Left renal pelvis (tissue), 4 donors: ENCODE measurements around the gene CENPP. TPM values are rescaled to one million over a fixed set of nuclear protein-coding genes. Genes with fewer than 3 reads are reported as not detected.
A peak's percentile ranks its signal among the peaks of the same experiment; 100 is the strongest.

Experiments
- DNase-seq, 4 donors: peaks; one replicate each; pipeline ENCODE4 v3.0.0-alpha.2; 2013; ENCODE audit warnings: low read depth in 4 of 4, low spot score in 3 of 4
- polyA plus RNA-seq, 4 donors: library from polyadenylated mRNA; unstranded; fragments of 120-200 nt; gene quantifications; one replicate each; pipeline ENCODE4 v1.2.1, GENCODE V29; 2013; ENCODE audit not compliant: insufficient read length in 4 of 4

The CENPP gene
- polyA plus RNA-seq, 4 donors: 6.5 to 8.9 (median 7.4) TPM

DNA sequence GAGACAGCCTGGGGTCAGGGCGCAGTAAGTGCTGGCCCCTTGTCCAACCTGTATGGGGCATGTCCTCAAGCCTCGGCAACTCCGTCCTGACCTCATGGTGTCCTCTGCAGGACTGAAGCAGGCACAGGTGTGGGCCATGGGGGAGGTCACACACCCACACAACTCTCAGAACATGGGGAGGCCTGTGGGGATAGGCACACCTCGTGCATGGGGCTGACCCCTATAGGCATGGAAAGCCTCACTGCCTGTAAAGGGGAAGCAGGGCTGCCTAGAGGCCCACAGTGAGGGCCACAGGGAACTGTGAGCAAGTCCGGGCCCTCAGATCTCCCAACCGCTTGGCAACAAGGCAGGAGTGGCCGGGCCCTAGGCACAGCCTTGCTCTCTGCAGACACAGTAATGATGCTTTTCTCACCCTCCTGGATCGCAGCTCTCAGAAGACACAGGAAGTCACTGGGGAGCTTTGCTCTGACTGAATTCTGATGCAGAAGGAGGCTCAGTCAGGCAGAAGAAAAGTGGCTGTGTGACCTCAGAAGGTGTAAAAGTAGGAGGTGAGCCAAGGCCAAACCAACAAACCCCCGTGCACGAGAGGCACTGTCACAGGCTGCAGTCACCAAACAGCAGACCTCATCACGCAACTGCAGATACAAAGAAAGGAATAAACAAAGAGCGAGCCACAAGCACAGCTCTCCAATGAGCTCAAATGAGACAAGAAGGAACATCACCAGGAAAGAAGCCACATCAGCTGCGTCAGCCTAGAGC, 338.8 kb downstream of the CENPP start:
- no peak for DNase-seq

DNA sequence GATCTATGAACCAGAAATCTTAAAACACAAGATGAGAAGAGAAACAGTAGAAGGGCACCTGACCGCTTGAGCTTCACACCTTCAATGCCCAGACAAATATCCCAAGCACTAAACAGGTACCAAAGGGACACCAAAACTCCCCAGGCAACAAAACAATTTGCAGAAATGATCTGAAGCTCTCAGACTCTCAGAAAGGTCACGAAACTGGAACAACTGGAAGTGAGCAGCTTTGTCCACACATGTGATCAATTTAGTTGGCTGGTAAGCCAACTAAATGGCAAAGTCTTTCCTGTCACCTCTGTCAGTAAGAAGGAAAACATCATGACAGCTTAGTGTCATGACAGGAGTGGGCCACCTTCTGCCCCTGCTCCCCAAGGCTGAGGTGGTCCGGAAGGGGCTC, 340.1 kb downstream of the CENPP start:
- no peak for DNase-seq

DNA sequence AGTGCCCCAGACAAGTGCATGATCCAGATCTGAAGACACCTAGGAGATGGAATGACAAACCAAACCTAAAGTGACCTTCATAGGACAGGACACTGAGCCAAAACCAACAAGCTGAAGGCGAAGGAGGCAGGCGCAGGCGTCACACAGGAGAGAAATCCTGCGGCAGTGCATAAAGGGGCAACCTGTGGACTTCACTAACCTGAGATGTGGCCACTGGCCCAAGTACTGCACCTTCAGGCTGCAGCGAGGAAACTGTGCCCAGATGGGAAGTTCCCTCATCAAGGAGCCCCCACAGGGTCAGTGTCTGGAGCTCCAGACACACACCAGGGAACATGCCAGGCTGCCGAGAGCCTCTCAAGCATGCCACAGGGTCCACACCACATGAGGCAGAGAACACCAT, 340.5 kb downstream of the CENPP start:
- DNase-seq: no peak

DNA sequence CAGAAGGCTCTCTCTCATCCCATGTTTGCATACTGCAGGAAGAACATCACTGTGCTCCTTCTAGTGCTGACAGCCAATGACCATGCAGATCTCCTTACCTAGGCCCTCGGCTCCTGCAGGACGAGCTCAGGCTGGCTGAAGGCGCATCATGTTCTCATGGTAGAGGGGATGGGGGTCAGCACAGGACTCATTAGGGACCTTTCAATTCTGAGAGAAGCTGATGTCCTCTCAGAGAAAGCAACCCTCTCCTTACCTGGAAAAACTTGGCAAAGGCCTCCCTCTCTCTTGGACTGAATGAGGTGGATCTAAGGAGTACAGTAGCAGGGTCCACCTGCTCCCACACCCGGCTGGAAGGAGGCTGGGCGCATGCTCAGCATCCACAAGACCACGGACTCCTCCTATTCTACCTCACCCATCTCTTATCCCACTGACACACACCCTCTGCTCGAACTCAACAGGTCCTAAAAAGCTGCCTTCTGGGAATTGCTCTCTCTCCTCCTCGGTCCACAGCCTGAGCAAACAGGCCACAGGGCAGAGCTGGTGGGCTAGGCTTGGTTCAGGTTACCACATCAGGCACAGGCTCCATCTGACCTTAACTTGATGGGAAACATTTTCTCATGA, 341.3 kb downstream of the CENPP start:
- DNase-seq: no peak

DNA sequence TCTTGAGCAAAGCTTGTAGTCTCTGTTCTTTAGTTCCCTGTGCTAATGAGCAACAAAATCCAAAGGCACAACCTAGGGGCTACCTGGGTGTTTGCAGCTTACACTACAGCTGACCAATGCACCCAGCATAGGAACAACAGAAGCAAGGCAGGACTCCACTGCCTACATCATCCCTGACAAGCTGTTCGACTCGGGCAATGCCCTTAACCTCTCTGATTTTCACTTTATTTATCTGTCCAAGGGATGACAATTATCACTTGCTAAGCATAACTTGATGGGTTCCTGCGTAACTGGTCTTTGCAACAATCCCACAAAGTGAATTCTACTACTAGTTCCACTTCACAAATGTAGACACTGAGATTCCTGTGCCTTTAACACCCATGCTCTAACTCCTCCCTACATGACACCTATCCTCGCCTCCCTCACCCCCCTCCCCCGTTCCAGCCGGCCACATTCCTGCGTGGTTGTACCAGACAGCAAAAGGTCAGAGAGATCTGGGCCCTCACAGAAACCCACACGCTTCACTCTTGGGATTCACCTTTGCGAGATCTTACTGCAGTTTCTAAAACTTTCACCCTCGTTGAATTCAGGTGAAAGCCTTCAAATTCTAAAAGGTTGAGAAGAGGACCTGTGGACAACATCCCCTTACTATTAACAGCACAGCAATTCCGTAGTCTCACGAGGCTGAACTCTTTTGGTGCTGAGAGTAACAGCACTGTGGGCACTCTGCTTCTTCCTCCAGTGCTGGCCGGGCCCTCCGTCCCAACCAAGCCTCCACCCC, 343.2 kb downstream of the CENPP start:
- DNase-seq: peak in 1 of 4 donors; percentile 5

DNA sequence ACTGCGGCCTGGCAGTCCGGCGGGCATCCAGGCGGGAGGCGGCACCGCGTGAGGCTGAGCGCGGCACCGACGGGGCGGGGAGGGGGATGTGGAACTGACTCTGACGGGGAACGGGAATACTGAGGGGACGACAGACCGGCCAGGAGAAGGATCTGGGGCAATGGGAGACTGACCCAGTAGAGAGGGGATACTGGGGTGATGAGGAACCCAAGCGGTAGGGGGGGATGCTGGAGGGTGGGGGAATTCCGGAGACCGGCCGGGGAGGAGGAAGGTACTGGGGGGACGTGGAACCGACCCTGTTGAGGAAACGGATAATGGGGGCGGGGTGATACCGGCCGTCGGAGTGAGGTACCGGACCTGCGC, 343.8 kb downstream of the CENPP start:
- peak in 1 of 4 donors; percentile 2 for DNase-seq

Other genes with a start within 250 kb of the CENPP start
- gene SPTLC1, start 210.5 kb upstream of the CENPP start, polyA plus RNA-seq: 100 to 1,000 TPM in 2 of 4 donors, 10 to 100 TPM in 2; 90.5 to 107 (median 98.8) TPM
- gene IARS1, start 32.3 kb upstream of the CENPP start, polyA plus RNA-seq: 100 to 1,000 TPM in 2 of 4 donors, 10 to 100 TPM in 2; 75.2 to 110 (median 104) TPM
- gene NOL8, start 603 bp upstream of the CENPP start, polyA plus RNA-seq: 10 to 100 TPM; 33.2 to 56.5 (median 42.5) TPM
- gene OGN, start 78.6 kb downstream of the CENPP start, polyA plus RNA-seq: 100 to 1,000 TPM in 3 of 4 donors, 10 to 100 TPM in 1; 30.2 to 902 (median 133) TPM
- gene OMD, start 98.5 kb downstream of the CENPP start, polyA plus RNA-seq: 10 to 100 TPM in 1 of 4 donors, 1 to 10 TPM in 2, under 1 TPM in 1; 0.66 to 86.5 (median 6.9) TPM
- gene ASPN, start 156.6 kb downstream of the CENPP start, polyA plus RNA-seq: 100 to 1,000 TPM in 1 of 4 donors, 10 to 100 TPM in 2, 1 to 10 TPM in 1; 8.3 to 256 (median 31.6) TPM
- 100 to 1,000 TPM in 1 of 4 donors, 10 to 100 TPM in 3; 12.6 to 103 (median 19.2) TPM for gene ECM2, start 210.0 kb downstream of the CENPP start, polyA plus RNA-seq